T-helper 2 cell treated with Interferon-gamma antibody and Interleukin-4, amounts not matched to agents 5 μg/mL and 100 μg/mL, for 36 hours (primary cell): ENCODE results near the gene JAKMIP1.

Experiments used
- DNase-seq: peaks from one replicate; pipeline ENCODE4 v3.0.0; 2021; ENCODE audit warnings: low spot score
- H3K27ac Mint-ChIP-seq: one replicate; pipeline ENCODE4 v1.8.0; 2021; ENCODE audit warnings: mild to moderate bottlenecking, mixed read lengths
- H3K27me3 Mint-ChIP-seq: one replicate; pipeline ENCODE4 v1.8.0; 2021; ENCODE audit warnings: low read depth, mixed read lengths
- H3K36me3 Mint-ChIP-seq: one replicate; pipeline ENCODE4 v1.8.0; 2021; ENCODE audit warnings: low read depth, mixed read lengths
- H3K4me1 Mint-ChIP-seq: one replicate; pipeline ENCODE4 v1.8.0; 2021; ENCODE audit warnings: low read depth, mixed read lengths
- H3K4me3 Mint-ChIP-seq: one replicate; pipeline ENCODE4 v1.8.0; 2022; ENCODE audit warnings: mild to moderate bottlenecking, moderate library complexity, mixed read lengths
- H3K9me3 Mint-ChIP-seq: one replicate; pipeline ENCODE4 v1.8.0; 2021; ENCODE audit warnings: mixed read lengths

JAKMIP1 gene

GRCh38 chr4:6114601-6115000, 85.7 kb downstream of the JAKMIP1 start:
- no peak for DNase-seq
- peaks cover 4% of the 10 kb centered on the region for H3K36me3 Mint-ChIP-seq
- peak overlapping the region; percentile 60 for H3K27ac Mint-ChIP-seq
- H3K4me1 Mint-ChIP-seq, result peaks cover 19% of the 10 kb centered on the region
- peaks cover 6% of the 10 kb centered on the region for H3K27me3 Mint-ChIP-seq
- no peaks in the 10 kb centered on the region for H3K9me3 Mint-ChIP-seq
- peak overlapping the region; percentile 46 for H3K4me3 Mint-ChIP-seq

GRCh38 chr4:6114181-6114580, 86.2 kb downstream of the JAKMIP1 start:
- Mint-ChIP-seq H3K4me3 (peak overlapping the region; percentile 23), H3K27me3 (peaks cover 4% of the 10 kb centered on the region), H3K36me3 (peaks cover 4% of the 10 kb centered on the region), H3K9me3 (no peaks in the 10 kb centered on the region), H3K27ac (peak overlapping the region; percentile 59), H3K4me1 (peaks cover 17% of the 10 kb centered on the region)
- no peak for DNase-seq

GRCh38 chr4:6113641-6114040, 86.7 kb downstream of the JAKMIP1 start:
- Mint-ChIP-seq H3K4me1 (peaks cover 17% of the 10 kb centered on the region), H3K36me3 (peaks cover 7% of the 10 kb centered on the region), H3K4me3 (no peak overlapping the region), H3K9me3 (no peaks in the 10 kb centered on the region), H3K27ac (peak overlapping the region; percentile 59), H3K27me3 (peaks cover 4% of the 10 kb centered on the region)
- no peak for DNase-seq

GRCh38 chr4:6112606-6113290, 87.6 kb downstream of the JAKMIP1 start:
- Mint-ChIP-seq H3K36me3 (peaks cover 8% of the 10 kb centered on the region), H3K4me1 (peaks cover 15% of the 10 kb centered on the region), H3K9me3 (no peaks in the 10 kb centered on the region), H3K27ac (no peak overlapping the region), H3K27me3 (peaks cover 4% of the 10 kb centered on the region), H3K4me3 (no peak overlapping the region)
- no peak for DNase-seq

DNA sequence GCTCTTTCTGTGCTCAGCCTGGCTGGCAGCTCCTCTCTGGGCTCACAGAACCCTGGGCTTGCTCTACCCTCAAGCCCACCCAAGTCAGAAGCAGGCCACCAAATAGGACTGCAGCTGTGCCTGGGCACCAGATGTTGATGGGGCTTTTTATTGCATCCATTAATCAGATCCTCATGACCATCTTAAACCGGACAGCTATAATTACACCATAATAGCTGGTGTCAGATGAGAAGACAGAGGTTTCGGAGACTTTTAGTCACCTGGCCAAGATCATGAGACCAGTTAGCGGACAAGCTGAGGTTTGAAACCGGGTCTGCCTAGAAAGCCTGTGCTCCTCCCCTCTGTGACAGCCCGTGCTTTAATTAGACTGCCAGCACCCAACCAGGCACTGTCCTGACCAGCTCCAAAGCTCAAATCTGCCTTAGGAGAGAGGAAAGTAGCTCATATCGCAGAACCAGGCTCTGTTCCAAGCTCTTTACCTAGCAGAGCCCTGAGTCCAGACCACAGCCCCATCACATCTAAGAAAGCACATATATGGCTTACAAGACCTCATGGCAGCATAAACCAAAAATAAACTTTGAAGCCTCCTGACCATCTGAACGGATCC, 88.9 kb downstream of the JAKMIP1 start:
- no peak overlapping the region for H3K27ac Mint-ChIP-seq
- no peaks in the 10 kb centered on the region for H3K27me3 Mint-ChIP-seq
- no peaks in the 10 kb centered on the region for H3K9me3 Mint-ChIP-seq
- peaks cover 11% of the 10 kb centered on the region for H3K4me1 Mint-ChIP-seq
- peaks cover 10% of the 10 kb centered on the region for H3K36me3 Mint-ChIP-seq
- no peak for DNase-seq
- no peak overlapping the region for H3K4me3 Mint-ChIP-seq

DNA sequence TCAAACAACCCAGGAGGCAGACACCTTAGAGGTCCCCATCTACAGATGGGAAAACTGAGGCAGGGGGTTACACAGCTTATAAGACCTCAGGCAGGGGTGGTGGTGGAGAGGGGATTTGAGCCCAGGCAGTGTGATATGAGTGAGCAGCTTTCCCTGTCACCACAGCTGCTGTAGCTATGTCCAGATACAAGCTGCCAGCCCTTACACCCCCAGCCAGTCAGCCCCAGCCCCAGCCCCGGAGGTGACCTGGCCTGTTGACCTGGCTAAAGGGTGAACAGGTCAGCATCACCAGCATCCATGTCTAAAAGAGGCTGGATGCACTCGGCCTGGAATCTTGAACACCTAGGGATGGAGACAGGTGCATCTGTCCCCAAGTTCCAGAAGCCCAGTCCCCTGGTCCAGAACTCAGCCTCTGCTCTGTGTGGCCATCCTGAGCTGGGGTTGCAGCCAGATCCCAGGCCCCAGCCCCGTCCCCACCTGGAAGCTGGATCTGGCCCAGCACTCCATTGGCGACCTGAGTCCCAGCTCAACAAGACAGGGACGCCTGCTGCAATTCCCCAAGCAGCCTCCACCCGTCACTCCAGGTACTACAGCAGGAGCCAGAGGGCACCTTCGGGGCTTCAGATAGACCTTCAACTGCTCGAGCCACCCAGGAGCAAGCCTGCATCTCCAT, 89.5 kb downstream of the JAKMIP1 start:
- no peaks in the 10 kb centered on the region for H3K27me3 Mint-ChIP-seq
- H3K27ac Mint-ChIP-seq, result no peak overlapping the region
- no peaks in the 10 kb centered on the region for H3K9me3 Mint-ChIP-seq
- H3K4me1 Mint-ChIP-seq, result peaks cover 11% of the 10 kb centered on the region
- peaks cover 14% of the 10 kb centered on the region for H3K36me3 Mint-ChIP-seq
- DNase-seq, result no peak
- H3K4me3 Mint-ChIP-seq, result no peak overlapping the region

- no peak for DNase-seq
- peaks cover 12% of the 10 kb centered on the region for H3K36me3 Mint-ChIP-seq
- H3K27me3 Mint-ChIP-seq, result no peaks in the 10 kb centered on the region
- H3K9me3 Mint-ChIP-seq, result no peaks in the 10 kb centered on the region
- H3K4me1 Mint-ChIP-seq, result peaks cover 11% of the 10 kb centered on the region
- no peak overlapping the region for H3K4me3 Mint-ChIP-seq
- H3K27ac Mint-ChIP-seq, result no peak overlapping the region
Observed at GRCh38 chr4:6109842-6110560, 90.3 kb downstream of the JAKMIP1 start.

DNA sequence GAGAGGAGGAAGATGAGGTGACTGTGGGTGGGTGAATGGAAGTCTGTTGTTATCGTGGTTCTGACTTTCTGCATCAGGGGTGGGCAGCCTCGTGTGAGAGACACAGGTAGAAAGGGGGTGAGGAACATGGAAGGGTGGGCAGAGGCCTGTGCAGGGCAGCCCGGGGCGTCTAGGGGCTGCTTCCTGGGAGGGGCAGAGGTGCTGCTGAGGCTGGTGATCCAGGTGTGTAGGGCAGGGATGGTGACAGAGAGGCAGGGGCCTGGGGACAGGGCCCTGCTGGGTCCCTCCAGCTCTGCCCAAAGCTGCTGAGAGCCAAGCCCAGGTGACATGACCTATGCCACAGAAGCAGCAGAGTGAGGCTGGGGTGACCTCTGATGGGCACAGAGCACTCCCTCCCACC, 92.5 kb downstream of the JAKMIP1 start:
- Mint-ChIP-seq H3K9me3 (no peaks in the 10 kb centered on the region), H3K4me3 (no peak overlapping the region), H3K36me3 (peaks cover 25% of the 10 kb centered on the region), H3K27me3 (no peaks in the 10 kb centered on the region), H3K27ac (no peak overlapping the region), H3K4me1 (no peaks in the 10 kb centered on the region)
- no peak for DNase-seq

- Mint-ChIP-seq H3K27me3 (no peaks in the 10 kb centered on the region), H3K4me1 (no peaks in the 10 kb centered on the region), H3K4me3 (no peak overlapping the region), H3K27ac (no peak overlapping the region), H3K9me3 (no peaks in the 10 kb centered on the region), H3K36me3 (peaks cover 25% of the 10 kb centered on the region)
- no peak for DNase-seq
Observed at GRCh38 chr4:6107114-6107791, 93.1 kb downstream of the JAKMIP1 start.

DNA sequence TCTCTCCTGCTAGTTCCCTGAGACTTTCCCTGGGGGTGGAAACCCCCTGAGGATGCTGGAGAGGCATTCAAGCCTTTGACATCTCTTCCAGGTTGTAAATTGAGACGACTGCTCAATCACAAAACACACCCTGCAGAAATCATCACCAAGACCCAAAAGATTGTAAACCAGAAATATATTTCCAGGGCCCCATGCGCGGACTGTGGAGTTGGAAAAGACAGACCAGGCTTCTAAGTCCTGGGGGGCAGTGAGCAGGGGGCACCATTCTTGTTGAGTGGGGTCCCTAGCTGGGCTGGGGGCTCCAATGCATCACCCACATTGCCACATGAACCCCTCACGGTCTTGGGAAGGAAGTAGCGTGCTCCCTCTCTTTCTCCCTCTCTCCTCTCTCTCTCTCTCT, 94.2 kb downstream of the JAKMIP1 start:
- H3K9me3 Mint-ChIP-seq, result no peaks in the 10 kb centered on the region
- H3K4me3 Mint-ChIP-seq, result no peak overlapping the region
- no peaks in the 10 kb centered on the region for H3K4me1 Mint-ChIP-seq
- no peak for DNase-seq
- H3K27ac Mint-ChIP-seq, result no peak overlapping the region
- no peaks in the 10 kb centered on the region for H3K27me3 Mint-ChIP-seq
- peaks cover 29% of the 10 kb centered on the region for H3K36me3 Mint-ChIP-seq

- Mint-ChIP-seq H3K27ac (no peak overlapping the region), H3K36me3 (peaks cover 29% of the 10 kb centered on the region), H3K9me3 (no peaks in the 10 kb centered on the region), H3K4me1 (no peaks in the 10 kb centered on the region), H3K4me3 (no peak overlapping the region), H3K27me3 (no peaks in the 10 kb centered on the region)
- DNase-seq, result no peak
Observed at GRCh38 chr4:6105311-6105911, 94.9 kb downstream of the JAKMIP1 start.

- no peak overlapping the region for H3K27ac Mint-ChIP-seq
- H3K4me3 Mint-ChIP-seq, result no peak overlapping the region
- peaks cover 31% of the 10 kb centered on the region for H3K36me3 Mint-ChIP-seq
- H3K9me3 Mint-ChIP-seq, result no peaks in the 10 kb centered on the region
- no peaks in the 10 kb centered on the region for H3K4me1 Mint-ChIP-seq
- no peaks in the 10 kb centered on the region for H3K27me3 Mint-ChIP-seq
- DNase-seq, result no peak
Observed at GRCh38 chr4:6104541-6105130, 95.7 kb downstream of the JAKMIP1 start.

DNA sequence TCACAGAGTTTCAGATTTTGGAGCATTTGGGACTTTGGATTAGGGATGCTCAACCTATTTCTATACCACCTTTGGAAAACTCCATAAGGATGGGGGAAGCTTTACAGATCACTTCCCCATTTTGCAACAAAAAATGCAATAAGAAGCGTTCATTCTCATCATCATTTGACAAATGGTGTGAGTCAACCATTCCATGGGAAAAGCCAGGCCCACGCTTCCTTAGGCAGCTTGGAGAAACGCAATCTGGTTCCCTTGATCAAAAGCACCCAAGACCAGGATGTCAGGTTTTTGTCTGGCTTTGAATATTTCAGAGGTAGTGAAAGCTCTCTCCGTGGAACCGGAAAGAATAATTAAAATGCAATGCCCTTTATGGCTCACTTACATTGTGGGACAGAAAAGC, 102.8 kb downstream of the JAKMIP1 start:
- no peak overlapping the region for H3K4me3 Mint-ChIP-seq
- no peaks in the 10 kb centered on the region for H3K27me3 Mint-ChIP-seq
- H3K27ac Mint-ChIP-seq, result no peak overlapping the region
- peaks cover 8% of the 10 kb centered on the region for H3K36me3 Mint-ChIP-seq
- peaks cover 8% of the 10 kb centered on the region for H3K4me1 Mint-ChIP-seq
- DNase-seq, result no peak
- peaks cover 4% of the 10 kb centered on the region for H3K9me3 Mint-ChIP-seq
